Panc1 (cell line): ENCODE results near the gene PCIF1.

Source experiments
- CTCF ChIP-seq: fragments of 450-650 bp; IDR thresholded peaks from 2 replicates; pipeline ENCODE4 v1.5.1; 2017; ENCODE audit warnings: mild to moderate bottlenecking
- POLR2AphosphoS5 ChIP-seq: IDR thresholded peaks from 2 replicates; pipeline ENCODE4 v1.6.1; 2012; ENCODE audit warnings: mild to moderate bottlenecking, low read depth, low read length, moderate library complexity
- REST ChIP-seq, 2 experiments: IDR thresholded peaks; 2 replicates each; pipeline ENCODE4 v1.6.1; 2011 to 2012; ENCODE audit warnings: low read depth in 2 of 2, control low read depth in 1 of 2, low read length in 1 of 2, mild to moderate bottlenecking in 1 of 2, moderate library complexity in 1 of 2; ENCODE audit not compliant: insufficient read depth in 1 of 2
- SIN3A ChIP-seq: IDR thresholded peaks from 2 replicates; pipeline ENCODE4 v1.6.1; 2012; ENCODE audit warnings: low read depth, mild to moderate bottlenecking, low read length, moderate library complexity, borderline replicate concordance; ENCODE audit not compliant: insufficient read depth

DNA sequence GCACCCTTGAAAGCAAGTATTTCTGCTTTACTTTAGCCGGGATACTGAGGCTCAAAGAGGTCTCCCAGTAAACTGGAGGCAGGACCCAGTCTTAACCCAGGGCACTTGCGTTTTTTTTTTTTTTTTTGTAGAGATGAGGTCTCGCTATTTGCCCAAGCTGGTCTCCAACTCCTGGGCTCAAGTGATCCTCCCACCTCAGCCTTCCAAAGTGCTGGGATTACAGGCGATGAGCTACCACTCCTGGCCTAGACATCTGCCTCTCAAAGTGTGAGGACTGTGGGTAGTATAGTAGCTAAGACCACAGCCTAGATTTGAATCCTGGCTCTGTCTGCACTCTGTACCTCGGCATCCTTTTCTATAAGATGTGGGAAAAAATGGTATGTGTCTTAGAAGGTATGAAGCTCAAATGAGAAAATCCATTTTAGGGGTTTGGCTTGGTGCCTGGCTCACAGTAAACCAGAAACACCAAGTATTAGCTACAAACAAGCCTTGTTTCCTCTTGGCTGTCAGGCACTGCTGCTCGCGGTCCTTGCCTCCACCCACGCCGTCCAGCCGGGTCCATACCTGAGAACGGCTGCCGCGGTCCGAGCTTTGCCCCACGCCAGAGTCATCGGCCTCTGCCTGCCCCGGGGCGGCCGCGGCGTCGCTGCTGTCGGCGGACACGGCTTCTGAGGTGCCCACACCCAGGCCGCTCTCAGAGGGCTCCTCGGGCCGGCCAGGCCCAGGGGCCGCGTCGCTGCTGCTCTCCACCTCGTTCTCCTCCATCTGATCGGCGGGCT, 36.4 kb downstream of the PCIF1 start:
- TF ChIP-seq CTCF (no peak), POLR2AphosphoS5 (no peak), REST (IDR thresholded peaks at IDR 0.05; ENCODE audit: insufficient read depth in 1 of 2, low read depth in 2 of 2, low read length in 1 of 2) (no peak), SIN3A (no peak)
